Left hindlimb (tissue), 1 donor: ENCODE measurements around the gene DENND1A.
A peak's percentile ranks its signal among the peaks of the same experiment; 100 is the strongest.

Experiments used
- DNase-seq: peaks from one replicate; pipeline ENCODE4 v3.0.0-alpha.2; 2018

Gene DENND1A

DNA sequence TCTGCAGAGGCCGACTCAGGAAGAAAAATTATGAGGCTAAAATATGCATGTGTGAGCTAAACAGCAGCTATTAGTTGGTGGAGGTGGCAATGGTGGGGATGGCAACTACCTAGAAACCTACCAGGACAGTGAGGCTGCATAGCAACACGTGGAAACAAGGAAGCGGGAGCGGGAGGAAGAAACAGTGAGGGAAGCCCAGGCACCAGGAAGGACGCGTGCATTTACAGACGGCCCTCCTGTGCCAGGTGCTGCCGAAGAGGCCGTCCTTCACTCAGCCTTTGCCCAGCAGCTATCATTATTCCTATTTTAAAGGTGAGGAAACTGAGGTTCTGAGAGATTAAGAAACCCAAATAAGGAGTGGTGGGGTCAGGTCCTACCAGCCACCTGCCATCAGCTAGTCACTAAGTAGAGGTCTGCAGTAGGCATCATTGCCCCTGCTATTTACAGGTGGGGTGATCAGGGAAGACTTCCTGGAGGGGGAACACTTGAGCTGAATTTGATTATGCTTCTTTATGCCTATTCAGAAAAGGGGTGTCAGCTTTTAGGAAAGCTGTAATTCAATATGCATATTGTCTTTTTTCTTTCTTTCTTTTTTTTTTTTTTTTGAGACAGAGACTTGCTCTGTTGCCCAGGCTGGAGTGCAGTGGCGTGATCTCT is 448.6 kb downstream of the DENND1A start:
- no peak for DNase-seq

DNA sequence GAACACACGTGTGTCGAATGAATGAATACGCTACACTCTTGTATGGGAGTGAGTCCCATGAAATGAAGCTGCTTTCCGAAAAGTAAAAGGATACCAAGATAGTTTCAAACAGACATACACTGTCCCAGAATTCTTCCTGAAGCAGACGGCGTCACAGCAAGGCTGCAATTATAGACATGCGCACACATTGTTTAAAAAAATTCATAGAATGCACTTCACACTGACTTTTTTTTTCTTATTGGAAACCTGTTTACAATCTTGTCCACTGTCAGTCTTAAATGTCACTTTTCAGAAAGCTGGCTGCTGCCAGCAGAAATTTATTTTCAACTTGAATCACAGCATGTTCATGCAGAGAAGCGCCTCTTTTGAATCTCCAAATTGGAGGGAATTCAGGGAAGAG is 449.1 kb downstream of the DENND1A start:
- no peak for DNase-seq

DNA sequence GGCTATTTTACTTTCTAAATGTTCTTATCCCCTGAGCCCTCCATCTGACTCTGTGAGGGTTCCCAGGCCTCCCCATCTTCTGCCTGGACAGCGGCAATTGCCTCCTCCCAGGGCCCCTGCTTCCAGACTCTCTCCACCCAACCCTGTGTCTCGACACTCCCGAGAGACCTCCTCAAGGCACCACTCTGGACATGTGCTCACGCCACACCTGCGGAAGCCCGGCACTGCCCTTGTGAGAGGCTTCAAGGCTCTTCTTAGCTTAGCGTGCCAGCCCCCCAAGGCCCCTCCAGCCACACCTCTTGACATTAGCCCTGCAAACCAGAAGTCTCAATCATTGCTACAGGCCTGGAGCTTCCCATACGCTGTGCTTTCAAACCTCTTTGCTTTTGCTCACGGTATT is 449.8 kb downstream of the DENND1A start:
- DNase-seq, result no peak

DNA sequence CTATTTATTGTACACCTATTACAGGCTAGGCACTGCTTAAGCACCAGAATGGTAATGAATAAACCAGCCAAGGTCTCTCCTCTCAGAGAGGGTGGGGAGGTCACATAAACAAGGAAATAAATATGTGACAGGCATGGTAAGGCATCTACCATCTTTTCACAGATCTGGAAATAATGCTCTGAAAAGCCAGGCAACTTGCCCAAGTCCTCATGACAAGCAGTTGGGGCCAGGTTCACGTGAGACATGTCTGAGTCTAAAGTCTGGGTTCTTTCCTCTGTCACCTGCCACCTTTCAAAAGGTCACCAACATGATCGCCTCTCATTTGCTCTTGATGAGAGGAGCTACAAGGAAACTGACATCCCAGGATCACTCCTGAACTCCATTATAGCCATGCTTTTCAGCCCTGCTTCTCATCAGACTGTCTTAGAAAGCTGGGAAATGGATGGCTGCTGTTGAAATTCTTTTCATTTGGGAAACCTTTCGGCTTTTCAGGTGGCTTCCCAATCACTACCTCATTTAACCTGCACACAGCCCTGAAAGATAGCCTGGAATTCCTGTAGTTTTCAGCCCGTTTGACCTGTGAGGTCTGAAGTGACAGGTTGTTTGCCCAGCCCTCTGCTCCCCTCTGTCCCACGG is 450.8 kb downstream of the DENND1A start:
- no peak for DNase-seq

DNA sequence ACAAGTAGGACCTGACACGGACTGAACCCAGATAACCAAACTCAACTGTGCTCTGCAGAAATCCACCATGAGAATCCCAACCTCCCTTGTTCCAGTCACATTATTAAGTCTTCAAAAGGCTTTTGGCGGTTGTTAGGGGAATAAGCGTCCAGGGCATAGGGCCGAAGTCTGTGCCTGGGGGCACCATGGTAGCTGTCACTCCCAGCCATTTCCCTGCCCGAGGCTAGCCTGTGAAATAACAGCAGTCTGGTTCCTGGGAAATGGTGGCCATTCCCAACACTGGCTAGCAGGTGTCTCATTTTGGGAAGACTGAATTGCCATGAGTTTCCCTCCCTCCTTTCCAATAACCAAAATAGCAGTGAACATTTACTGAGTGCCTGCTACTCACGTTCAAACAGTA is 451.8 kb downstream of the DENND1A start:
- no peak for DNase-seq

DNA sequence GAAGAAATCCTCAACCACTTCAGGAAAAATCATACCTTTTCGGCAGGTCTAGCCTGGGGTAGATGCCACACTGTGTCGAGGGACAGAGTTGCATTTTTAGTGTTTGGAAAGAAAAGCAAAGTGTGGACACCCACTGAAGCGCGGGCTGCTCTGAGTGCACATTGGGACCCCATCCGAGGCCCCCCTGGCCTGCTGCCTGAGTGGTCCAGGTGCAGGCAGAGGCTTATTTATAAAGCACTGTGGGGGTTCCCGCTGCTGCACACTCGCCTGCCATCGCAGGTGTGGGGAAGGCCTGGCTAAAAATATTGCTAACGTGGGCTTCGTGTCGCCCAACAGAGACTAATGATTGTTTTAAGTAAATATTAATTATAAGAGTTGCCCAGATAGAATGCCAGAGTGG is 454.5 kb downstream of the DENND1A start:
- DNase-seq, result no peak

DNA sequence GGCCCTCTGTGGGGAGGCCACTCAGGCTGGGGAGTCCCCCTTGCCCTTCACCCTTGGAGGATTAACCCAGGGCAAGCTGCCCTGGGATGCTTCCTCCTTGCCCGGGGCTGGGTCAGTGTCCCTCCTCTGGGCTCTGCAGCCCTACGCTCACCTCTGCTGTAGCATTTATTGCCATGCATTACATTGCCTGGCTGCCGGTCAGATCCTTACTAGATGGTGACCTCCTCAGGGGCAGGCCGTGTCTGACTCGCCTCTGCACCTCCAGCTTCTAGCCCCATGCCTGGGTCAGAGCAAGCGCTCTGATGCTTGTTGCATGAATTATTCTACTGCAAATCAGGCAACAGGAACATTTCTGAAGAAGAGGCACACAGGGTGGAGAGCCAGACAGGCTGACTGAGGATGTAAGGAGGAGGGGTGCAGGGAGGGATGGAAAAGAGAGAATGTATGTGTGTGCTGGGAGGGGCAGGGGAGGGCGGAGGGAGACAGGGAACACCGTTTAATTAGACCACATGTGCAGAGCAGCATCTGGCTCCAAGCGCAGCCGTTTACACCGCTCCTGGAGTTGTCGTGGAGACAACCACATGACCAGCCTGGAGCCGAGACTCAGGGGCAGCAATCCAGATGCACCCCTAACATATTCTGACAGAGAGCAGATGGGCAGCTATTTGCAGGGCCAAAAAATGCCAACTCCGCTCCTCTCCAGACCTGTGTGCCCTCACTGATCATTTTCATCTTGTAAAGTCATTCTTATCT is 456.9 kb downstream of the DENND1A start:
- DNase-seq, result peak; percentile 62

DNA sequence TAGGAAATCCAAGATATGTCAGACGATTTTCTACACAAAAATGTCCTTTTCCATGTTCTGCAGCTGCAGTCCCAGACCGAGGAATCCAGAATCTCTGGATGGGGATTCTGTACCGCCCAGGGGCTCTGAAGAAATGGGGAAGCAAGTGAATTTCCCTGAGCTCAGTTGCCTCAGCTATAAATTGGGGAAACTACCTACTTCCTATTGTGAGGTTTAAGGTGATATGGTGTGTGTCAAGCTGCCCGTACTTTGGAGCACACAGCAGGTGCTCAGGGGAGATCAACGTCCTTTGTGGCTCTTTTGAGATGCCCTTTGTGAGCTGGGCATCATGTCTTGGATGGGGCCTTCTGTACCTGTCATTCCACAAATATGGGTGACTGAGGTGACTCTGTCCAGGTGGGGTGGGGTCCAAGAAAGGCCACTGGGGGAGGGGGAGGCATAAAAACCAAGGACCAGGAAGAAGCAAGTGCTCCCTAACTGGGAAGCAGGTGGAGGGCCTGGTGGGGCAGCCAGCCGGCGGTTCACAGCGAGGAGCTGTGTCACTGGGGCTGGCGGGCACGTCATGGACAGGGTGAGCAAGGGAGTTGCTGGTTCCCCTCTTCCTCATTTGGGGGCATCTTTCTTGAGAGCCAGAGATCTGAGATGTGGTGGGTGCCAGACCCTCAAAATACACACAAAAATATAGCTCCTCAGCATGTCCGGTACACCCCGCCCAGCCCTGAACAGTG is 457.9 kb downstream of the DENND1A start:
- no peak for DNase-seq

DNA sequence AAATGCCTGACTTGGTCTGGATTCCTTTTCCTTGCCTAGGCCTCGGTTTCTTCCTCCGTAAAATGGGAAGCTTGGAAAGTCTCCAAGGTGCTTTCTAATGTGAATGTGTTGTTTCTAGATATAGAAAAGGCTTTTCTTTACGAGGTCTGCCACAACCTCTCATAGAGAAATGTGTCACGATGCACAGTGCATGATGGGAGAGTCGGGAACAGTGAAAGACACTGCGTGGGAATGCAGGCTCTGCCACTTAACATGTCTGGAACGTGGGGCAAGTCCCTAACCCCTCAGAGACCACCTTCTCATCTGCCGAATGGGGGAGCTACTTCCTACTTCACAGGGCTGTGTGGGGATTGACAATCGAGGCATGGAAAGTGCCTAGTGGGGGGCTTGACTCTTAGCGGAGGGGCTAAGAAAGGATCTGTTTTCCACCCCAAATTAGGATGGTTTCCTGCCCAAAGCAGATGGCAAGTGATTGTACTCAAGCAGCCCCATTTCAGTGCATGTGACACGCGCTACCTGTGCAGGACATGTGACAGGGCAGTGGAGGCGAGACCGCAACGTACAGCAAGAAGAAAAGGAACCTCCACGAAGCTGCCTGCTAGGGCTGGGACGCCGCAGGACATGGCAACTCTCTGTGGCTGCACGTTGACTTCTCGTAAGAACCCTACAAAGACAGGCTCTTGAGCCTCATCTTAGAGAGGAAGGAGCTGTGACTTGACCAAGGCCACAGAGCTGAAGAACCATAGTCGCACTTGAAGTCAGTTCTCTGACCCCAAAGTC is 458.7 kb downstream of the DENND1A start:
- DNase-seq, result no peak

DNA sequence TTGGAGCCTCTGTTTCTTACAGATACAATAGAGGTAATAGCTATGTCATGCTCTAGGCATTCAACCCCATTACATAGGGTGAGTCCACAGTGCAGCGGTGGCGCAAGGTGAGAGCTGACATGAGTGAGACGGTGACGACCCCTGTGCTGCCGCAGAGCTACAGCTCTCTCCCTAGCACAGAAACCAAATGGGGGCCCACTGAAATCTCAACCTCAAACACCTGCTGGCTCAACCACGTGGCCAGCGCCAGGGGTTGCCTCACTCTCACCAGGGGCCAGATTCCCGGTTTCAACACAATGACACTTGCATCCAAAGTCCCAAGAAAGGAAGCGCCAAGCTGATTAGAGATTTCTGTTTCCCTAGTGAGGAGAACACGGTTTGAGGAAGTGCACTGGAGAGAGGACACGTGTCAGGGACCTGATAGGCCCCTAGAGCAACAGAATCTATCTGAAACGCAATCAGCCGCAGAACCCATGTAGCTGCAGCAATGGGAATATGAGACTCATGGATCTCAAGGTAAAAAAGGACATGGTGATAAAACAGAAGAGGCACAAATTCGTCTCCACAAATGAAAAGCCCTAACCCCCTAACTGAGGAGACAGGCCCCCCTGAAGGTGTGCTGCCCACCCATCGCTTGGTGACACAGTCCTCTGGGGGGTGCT is 459.7 kb downstream of the DENND1A start:
- no peak for DNase-seq

DNA sequence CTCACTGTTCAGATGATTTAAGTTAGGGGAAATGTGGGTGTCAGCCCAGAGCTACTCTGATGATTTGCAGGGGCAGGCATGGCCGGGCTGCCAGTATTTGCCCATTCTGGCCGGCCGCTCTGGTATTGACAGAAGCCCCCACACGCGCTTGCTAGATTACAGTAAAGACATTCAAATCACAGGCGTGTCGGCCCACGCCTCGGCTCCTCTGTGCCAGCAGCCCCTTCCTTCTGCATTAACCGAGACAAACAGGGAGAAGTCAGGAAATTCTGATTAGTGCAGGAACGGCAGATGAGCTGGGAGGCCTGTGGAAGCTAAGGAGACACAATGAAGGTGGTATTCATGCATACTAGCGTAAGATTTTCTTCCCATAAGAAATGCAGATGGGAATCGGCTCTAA is 460.6 kb downstream of the DENND1A start:
- no peak for DNase-seq

DNA sequence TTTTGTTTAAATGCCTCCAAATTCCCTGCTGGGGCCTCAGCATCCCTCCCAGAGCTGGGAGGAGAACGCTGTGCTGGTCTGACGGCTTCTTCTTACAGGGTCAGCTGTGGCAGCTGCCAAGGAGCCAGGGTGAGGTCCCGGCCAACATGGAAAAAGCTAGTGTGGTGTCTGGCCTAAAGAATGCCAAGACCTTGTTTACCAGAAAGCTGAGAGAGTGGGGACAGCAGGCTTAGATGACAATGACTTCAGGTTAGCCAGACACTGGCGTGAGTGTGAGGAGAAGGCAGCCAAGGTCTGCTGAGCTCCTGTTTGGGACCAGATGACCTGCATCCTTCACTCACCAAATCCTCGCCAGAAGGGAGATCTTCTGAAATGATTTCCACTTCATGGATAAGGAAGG is 461.4 kb downstream of the DENND1A start:
- no peak for DNase-seq

DNA sequence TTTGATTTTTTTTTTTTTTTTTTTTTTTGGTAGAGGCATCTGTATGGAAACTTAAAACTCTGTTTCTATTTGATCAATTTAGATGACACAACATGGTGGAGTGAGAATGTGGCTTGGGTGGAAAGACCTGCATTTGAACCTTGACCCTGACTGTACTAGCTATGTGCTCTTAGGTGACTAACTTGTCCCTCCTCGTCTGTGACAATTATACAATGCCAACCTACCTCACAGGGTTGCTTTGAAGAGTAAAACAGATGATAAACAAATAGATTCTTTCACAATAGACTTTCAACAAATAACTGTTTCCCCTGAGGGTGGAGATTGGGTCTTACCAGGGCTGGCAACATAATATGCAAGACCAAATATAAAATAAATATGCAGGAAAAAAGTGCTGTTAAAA is 464.6 kb downstream of the DENND1A start:
- no peak for DNase-seq

DNA sequence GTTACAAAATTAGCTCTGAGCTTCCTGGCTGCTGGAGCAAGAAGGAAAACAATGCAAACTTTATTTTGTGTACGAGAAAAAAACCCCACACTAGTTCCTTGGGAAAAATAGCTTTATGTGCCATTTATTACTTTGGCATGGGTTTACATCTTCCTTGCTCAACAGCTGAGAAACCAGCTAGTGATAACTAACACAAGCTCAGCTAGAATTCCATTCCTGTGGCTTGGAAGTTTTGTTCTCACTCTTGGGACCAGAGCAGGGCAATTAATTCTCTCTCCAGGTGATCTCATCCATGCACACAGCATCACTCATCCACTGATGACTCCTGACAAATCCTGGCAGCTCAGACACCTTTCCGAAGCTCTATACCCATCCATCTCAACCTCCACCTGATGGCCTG is 469.8 kb downstream of the DENND1A start:
- DNase-seq, result no peak

DNA sequence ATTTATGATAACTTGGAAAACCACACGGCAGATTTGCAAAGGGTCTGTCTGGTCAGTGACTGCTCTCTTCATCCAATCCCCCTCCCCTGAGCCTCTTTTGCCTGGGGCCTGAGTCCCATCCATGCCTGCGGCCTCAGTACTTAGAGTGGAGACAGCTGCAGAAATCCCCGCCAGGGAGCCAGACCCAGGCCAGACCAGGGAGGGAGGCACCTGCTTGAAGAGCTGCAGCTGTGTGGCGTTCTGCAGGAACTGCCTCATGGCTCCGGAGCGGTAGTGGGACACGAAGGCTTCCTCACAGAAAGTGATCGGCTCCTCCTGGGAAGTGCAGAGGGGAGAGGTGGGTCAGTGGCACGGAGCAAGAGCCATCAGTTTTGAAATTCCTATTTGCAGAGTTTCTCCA is 472.3 kb downstream of the DENND1A start:
- DNase-seq, result peak; percentile 64

DNA sequence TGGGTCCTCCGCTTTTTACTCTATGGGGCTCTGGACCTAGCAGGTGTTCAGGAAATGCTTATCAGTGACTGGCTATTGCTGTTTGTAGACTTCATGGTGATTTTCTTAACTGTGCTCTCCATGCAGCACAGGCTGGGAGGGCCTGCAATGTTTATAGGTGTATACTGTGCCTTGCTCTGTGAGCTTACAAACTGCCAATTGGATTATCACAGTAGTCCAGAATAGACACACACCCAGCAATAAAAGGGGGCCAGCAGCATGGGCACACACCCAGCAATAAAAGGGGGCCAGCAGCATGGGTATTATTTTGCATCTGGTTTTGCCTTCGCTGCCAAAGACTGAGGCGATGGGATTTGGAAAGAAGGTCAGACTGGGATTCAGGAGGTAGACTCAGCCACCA is 473.9 kb downstream of the DENND1A start:
- no peak for DNase-seq

DNA sequence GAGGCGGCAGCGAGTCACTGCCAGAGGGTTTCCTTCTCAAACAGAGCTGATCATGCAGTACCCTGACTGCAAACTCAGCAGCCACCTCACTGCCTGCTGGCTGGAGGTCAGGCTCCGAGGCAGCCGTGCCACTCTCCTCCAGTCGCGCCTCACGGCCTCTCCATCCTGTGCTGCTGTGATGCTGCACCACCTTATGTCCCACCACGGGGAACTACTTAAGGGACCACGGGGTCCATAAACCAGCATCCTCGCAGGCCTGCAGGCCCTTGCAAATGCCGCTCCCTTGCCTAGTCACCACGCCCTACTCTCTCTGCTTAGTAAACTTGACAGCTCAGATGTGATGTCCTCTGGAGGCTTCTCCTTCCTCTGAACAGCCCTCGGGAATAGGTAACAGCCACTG is 474.7 kb downstream of the DENND1A start:
- no peak for DNase-seq

DNA sequence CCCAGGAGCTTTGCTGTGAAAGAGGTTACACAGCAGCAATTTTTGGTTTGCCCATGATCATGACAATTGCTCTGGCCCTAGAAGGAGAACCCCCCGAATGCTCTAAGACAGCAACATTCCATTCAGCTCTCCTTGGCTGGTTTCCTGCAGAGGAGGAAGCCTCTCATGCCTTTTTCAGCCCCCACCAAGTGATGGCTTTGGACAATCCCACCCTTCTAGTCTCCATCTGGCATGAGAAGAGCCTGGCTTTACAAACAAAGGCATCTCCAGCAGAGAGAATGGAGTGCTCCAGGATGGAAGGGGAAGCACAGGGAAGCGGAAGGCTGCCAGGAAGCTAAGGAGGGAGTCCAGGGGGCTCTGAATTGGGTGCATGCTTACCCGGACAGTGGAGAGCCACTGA is 475.6 kb downstream of the DENND1A start:
- DNase-seq, result no peak

DNA sequence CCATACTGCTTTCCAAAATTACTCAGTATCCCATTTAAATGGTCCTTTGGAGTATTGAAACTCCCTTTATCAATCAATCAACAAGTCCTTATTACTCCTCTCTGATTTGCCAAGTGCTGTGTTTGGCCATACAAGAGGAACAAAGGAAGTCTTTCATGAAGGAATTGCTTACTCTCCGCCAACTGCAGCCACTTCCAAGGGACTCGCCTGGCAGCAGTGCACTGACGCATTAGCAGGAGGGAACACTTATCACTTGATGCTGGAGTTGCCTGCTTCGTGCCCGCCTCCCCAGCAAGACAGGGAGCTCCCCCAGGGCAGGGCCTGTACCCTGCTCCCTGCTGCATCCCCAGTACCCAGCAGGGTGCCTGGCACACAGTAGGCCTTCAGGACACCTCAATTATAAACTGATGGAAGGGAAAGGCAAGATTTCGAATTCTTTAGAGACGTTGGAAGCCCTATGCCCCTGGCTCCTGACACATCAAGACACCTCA is 476.1 kb downstream of the DENND1A start:
- peak; percentile 67 for DNase-seq

DNA sequence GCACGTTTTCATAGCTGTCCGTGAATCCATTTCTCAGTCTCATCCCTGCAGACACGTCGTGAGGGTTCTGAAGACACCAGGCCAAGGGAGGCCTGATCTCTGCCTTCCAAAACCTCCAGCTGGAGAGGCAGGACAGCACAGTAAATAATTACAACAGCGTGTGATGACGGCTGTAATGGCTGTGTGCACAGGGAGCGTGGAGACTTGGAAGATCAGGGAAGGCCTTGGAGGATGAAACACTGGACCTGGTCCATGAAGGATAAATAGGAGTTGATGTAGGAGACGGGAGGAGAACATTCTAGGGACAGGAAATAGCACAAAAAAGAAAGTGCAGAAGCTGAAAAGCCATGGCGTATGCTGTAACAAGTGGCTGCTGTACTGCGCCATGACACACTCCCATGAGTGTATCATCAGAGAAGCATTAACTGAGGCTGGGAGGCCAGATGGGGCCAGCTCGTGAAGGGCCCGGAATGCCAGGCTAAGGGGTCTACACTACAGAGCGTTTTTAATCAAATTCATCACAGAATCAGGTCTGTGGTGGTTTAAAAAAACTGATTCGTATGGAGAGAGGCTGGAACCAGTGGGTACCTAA is 476.8 kb downstream of the DENND1A start:
- DNase-seq, result no peak

DNA sequence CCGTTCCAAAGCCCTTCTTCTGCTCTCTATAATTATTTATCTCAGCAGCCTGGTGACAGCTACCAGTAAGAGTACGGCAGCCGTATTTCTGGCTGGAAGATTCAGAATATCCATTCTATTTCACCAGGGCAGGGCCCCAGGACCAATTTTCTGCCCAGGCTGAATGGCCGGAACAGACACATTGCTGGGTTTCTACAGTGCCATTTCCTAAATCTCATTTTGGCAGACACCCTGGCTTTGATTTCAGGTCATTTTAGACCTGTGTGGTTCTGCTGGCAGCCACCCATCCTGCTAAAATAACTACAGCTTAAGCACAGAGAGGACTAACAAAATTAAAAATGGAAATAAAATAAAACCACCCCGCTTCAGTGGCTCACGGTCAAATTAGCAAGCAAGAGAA is 478.9 kb downstream of the DENND1A start:
- DNase-seq, result no peak
